ENCODE data around the gene CAMKMT. TPM values are rescaled to one million over a fixed set of nuclear protein-coding genes. Genes with fewer than 3 reads are reported as not detected.

CAMKMT gene
- total and polyA plus RNA-seq, 2 donors (not counting 1 experiment from before 2014, with no cell fraction given), result 6.2 to 23.3 TPM

DNA sequence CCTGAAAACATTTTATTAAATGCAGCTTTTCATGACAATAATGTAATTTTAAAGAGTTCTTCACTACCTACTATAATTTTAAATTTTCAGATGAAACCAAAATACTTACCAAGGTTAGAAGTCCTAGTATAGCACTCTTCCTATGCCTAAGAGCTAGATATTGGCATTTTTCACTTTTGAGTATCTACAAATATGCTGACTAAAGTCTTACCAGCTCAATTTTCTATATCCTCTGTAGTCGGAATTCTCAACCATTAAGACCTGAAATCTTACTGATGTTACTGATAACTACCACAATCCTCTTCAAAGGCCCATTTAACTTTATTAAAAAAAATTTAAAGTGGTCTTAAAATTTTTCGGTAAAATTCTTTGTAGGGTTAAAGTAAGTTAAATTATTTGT is 32.4 kb upstream of the CAMKMT start:
- Mint-ChIP-seq H3K4me3 (no peak overlapping the region), H3K27me3 (no peaks in the 10 kb centered on the region), H3K27ac (no peak overlapping the region), H3K4me1 (no peaks in the 10 kb centered on the region), H3K9me3 (ENCODE audit: insufficient read depth) (no peaks in the 10 kb centered on the region)
- Histone ChIP-seq H4K20me1 (ENCODE audit: control insufficient read depth, insufficient read depth, low read length, poor library complexity, severe bottlenecking) (no peaks in the 10 kb centered on the region), H3K9ac (ENCODE audit: low read length) (no peak overlapping the region), H3K4me3 (ENCODE audit: control extremely low read depth in 1 of 5, extremely low read depth in 1 of 5, insufficient read depth in 1 of 5, low read depth in 2 of 5, low read length in 4 of 5) (no peak overlapping the region), H3K4me2 (replicated peaks; ENCODE audit: low read depth, low read length, poor library complexity, severe bottlenecking) (no peak overlapping the region), H3K4me1 (ENCODE audit: control insufficient read depth in 2 of 2, insufficient read depth in 2 of 2, low read length in 2 of 2) (no peaks in the 10 kb centered on the region), H3K36me3 (replicated peaks in 1 of 2; ENCODE audit: control extremely low read depth in 1 of 2, control insufficient read depth in 1 of 2, extremely low read depth in 1 of 2, insufficient read depth in 2 of 2, low read length in 1 of 2) (peaks cover 6 to 37% of the 10 kb centered on the region in 2 experiments), H2AFZ (ENCODE audit: insufficient read depth, low read depth, low read length, poor library complexity, severe bottlenecking) (no peak overlapping the region), H3K27ac (ENCODE audit: low read length in 2 of 2) (peak overlapping the region in 1 of 2 donors; percentile 11), H3K79me2 (ENCODE audit: control insufficient read depth, insufficient read depth, low read length) (no peaks in the 10 kb centered on the region), H3K27me3 (replicated peaks in 1 of 4; ENCODE audit: control extremely low read depth in 1 of 4, control insufficient read depth in 3 of 4, insufficient read depth in 4 of 4, low read length in 3 of 4) (no peaks in the 10 kb centered on the region), H3K9me3 (ENCODE audit: control extremely low read depth in 1 of 3, control insufficient read depth in 2 of 3, insufficient read depth in 1 of 3, low read length in 2 of 3) (no peaks in the 10 kb centered on the region)
- POLR2A ChIA-PET, result no interaction called here
- TF ChIP-seq EZH2 (IDR thresholded peaks at IDR 0.05; ENCODE audit: borderline replicate concordance, insufficient read depth, low read depth, low read length, poor library complexity, severe bottlenecking), result no peak
- TF ChIP-seq, protein P1, sequence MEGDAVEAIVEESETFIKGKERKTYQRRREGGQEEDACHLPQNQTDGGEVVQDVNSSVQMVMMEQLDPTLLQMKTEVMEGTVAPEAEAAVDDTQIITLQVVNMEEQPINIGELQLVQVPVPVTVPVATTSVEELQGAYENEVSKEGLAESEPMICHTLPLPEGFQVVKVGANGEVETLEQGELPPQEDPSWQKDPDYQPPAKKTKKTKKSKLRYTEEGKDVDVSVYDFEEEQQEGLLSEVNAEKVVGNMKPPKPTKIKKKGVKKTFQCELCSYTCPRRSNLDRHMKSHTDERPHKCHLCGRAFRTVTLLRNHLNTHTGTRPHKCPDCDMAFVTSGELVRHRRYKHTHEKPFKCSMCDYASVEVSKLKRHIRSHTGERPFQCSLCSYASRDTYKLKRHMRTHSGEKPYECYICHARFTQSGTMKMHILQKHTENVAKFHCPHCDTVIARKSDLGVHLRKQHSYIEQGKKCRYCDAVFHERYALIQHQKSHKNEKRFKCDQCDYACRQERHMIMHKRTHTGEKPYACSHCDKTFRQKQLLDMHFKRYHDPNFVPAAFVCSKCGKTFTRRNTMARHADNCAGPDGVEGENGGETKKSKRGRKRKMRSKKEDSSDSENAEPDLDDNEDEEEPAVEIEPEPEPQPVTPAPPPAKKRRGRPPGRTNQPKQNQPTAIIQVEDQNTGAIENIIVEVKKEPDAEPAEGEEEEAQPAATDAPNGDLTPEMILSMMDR (IDR thresholded peaks at IDR 0.05), result no peak
- intact Hi-C loops (cut with micrococcal nuclease), result no loop called here
- DNase-seq, result no peak
- no CpG with 5 or more reads among the region's 2 CpGs for WGBS (ENCODE audit: insufficient coverage)
- no peak for ATAC-seq (ENCODE audit: low read depth)
- CTCF ChIA-PET, result interaction anchor here (1.0 kb wide), 1 partner anchor 85 kb away, joined by 4 read pairs; no protein-coding TSS in a partner anchor

DNA sequence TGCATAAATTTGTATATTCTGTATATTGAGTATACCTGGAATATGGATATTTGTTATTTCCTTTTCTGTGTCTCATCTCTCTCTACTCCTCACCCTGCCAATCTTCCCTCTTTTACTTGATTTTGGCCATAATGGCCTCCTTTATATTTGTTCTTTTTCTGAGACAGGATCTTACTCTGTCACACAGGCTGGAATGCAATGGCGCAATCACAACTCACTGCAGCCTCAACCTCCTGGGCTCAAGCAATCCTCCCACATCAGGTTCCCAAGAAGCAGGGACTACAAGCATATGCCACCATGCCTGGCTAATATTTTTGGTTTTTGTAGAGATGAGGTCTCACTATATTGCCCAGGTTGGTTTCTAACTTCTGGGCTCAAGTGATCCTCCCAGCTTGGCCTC is 30.9 kb upstream of the CAMKMT start:
- CTCF ChIA-PET, result no interaction called here
- Mint-ChIP-seq H3K4me3 (no peak overlapping the region), H3K27me3 (no peaks in the 10 kb centered on the region), H3K4me1 (no peaks in the 10 kb centered on the region), H3K27ac (no peak overlapping the region), H3K9me3 (ENCODE audit: insufficient read depth) (no peaks in the 10 kb centered on the region)
- no peak for DNase-seq
- Histone ChIP-seq H3K36me3 (replicated peaks in 1 of 2; ENCODE audit: control extremely low read depth in 1 of 2, control insufficient read depth in 1 of 2, extremely low read depth in 1 of 2, insufficient read depth in 2 of 2, low read length in 1 of 2) (peaks cover 6 to 29% of the 10 kb centered on the region in 2 experiments), H2AFZ (ENCODE audit: insufficient read depth, low read depth, low read length, poor library complexity, severe bottlenecking) (no peak overlapping the region), H3K4me3 (ENCODE audit: control extremely low read depth in 1 of 5, extremely low read depth in 1 of 5, insufficient read depth in 1 of 5, low read depth in 2 of 5, low read length in 4 of 5) (no peak overlapping the region), H3K9ac (ENCODE audit: low read length) (no peak overlapping the region), H3K9me3 (ENCODE audit: control extremely low read depth in 1 of 3, control insufficient read depth in 2 of 3, insufficient read depth in 1 of 3, low read length in 2 of 3) (no peaks in the 10 kb centered on the region), H3K79me2 (ENCODE audit: control insufficient read depth, insufficient read depth, low read length) (no peaks in the 10 kb centered on the region), H3K27me3 (replicated peaks in 1 of 4; ENCODE audit: control extremely low read depth in 1 of 4, control insufficient read depth in 3 of 4, insufficient read depth in 4 of 4, low read length in 3 of 4) (no peaks in the 10 kb centered on the region), H3K27ac (ENCODE audit: low read length in 2 of 2) (no peak overlapping the region), H4K20me1 (ENCODE audit: control insufficient read depth, insufficient read depth, low read length, poor library complexity, severe bottlenecking) (no peaks in the 10 kb centered on the region), H3K4me1 (ENCODE audit: control insufficient read depth in 2 of 2, insufficient read depth in 2 of 2, low read length in 2 of 2) (no peaks in the 10 kb centered on the region), H3K4me2 (replicated peaks; ENCODE audit: low read depth, low read length, poor library complexity, severe bottlenecking) (no peak overlapping the region)
- TF ChIP-seq, protein P1 (IDR thresholded peaks at IDR 0.05), result no peak
- no peak for TF ChIP-seq EZH2 (IDR thresholded peaks at IDR 0.05; ENCODE audit: borderline replicate concordance, insufficient read depth, low read depth, low read length, poor library complexity, severe bottlenecking)
- intact Hi-C loops (cut with micrococcal nuclease), result no loop called here
- POLR2A ChIA-PET, result no interaction called here
- 100% methylated on average over 1 of the region's 1 CpG for WGBS (ENCODE audit: insufficient coverage)
- ATAC-seq (ENCODE audit: low read depth), result no peak

Measured in B cell (primary cell).